Measurements from ENCODE around the gene VPS37B. TPM values are rescaled to one million over a fixed set of nuclear protein-coding genes. Genes with fewer than 3 reads are reported as not detected.

The VPS37B gene
- total and polyA plus RNA-seq, 12 donors: 11.0 to 52.4 (median 28.0) TPM

DNA sequence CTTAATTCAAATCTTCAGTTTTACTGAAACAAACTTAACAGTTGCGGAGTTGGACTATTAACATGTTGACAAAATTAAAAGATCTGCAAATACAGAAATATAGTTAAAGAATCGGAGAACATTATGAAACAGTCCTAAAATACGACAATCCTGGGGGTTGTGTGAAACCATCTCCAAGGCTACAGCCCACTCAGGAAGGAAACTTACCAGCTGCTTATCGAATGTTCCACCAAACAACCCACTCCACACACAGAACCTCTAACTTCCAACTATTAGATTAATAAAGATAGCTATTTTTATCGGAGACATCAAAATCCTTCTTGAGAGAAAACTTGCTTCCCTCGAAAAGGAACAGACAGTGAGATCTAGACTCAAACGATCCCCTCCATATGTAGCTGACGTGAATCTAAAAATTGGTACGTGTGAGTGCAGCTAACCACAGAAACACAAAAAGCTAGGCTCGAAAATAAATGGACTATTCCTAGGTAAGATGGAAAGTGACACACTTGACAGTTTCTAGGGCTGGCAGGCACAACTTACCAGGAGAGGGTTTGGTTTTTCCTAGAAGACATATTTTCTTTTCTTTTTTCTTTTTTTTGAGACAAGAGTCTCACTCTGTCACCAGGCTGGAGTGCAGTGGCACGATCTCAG lies 12.9 kb downstream of the VPS37B start:
- intact Hi-C loops (cut with DNase I): no loop called here
- H3K4me3 ChIP-seq: no peak overlapping the region
- H3K27ac ChIP-seq: peak overlapping the region in 1 of 5 donors; percentile 23
- no peaks in the 10 kb centered on the region for H3K36me3 ChIP-seq (replicated peaks in 1 of 2)
- H3K4me1 ChIP-seq (replicated peaks in 1 of 2): peaks cover 48 to 81% of the 10 kb centered on the region in 2 donors
- WGBS, 4 donors: 69 to 75% (median 73%) methylated on average over 11 of the region's 11 CpGs
- no peaks in the 10 kb centered on the region for H3K9me3 ChIP-seq (replicated peaks in 1 of 3)
- TF ChIP-seq POLR2A (IDR thresholded peaks at IDR 0.05): no peak
- no peak for TF ChIP-seq CTCF (IDR thresholded peaks at IDR 0.05)
- no peak for DNase-seq
- H3K27me3 ChIP-seq: no peaks in the 10 kb centered on the region

GRCh38 chr12:122880668-122881067 lies 15.3 kb downstream of the VPS37B start:
- Histone ChIP-seq H3K27ac (peak overlapping the region in 1 of 5 donors; percentile 9), H3K36me3 (replicated peaks in 1 of 2) (no peaks in the 10 kb centered on the region), H3K9me3 (replicated peaks in 1 of 3) (no peaks in the 10 kb centered on the region), H3K4me1 (replicated peaks in 1 of 2) (peaks cover 48 to 84% of the 10 kb centered on the region in 2 donors), H3K4me3 (no peak overlapping the region), H3K27me3 (no peaks in the 10 kb centered on the region)
- peak in 1 of 7 donors; percentile 51 for DNase-seq
- intact Hi-C loops (cut with DNase I): no loop called here
- TF ChIP-seq POLR2A (IDR thresholded peaks at IDR 0.05) (no peak), CTCF (IDR thresholded peaks at IDR 0.05) (peak in 3 of 6 experiments; percentile 8 to 13 (median 12))
- WGBS, 4 donors: 67 to 72% (median 69%) methylated on average over 8 of the region's 8 CpGs

DNA sequence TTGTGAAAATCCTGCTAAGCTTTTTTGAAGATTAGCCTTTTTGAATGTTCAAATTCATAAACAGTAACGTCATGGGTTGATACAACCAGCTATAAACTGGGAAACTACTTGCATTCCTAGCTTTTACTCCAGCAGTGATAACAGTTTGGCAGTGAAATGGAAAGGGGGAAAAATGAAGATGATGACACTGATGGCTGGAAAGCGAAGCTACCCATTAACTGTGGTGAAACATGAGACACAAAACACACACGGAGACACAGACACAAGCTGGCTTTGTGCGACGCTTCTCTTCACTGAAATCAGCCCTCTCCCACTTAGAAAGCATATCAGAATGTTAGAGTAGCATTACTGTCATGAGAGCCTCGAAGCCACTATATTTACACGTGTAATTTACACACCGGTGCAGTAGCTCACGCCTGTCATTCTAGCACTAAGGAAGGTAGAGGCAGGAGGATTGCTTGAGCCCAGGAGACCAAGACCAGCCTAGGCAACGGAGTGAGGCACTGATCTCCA lies 15.7 kb downstream of the VPS37B start:
- no peaks in the 10 kb centered on the region for H3K36me3 ChIP-seq (replicated peaks in 1 of 2)
- WGBS, 4 donors: 70 to 81% (median 76%) methylated on average over 10 of the region's 10 CpGs
- intact Hi-C loops (cut with DNase I): no loop called here
- peak in 1 of 7 donors; percentile 46 for DNase-seq
- peaks cover 48 to 88% of the 10 kb centered on the region in 2 donors for H3K4me1 ChIP-seq (replicated peaks in 1 of 2)
- no peak for TF ChIP-seq CTCF (IDR thresholded peaks at IDR 0.05)
- TF ChIP-seq POLR2A (IDR thresholded peaks at IDR 0.05): no peak
- H3K27me3 ChIP-seq: no peaks in the 10 kb centered on the region
- no peaks in the 10 kb centered on the region for H3K9me3 ChIP-seq (replicated peaks in 1 of 3)
- H3K27ac ChIP-seq: peak overlapping the region in 1 of 5 donors; percentile 50
- H3K4me3 ChIP-seq: no peak overlapping the region

- Histone ChIP-seq H3K4me1 (replicated peaks in 1 of 2) (peaks cover 39 to 81% of the 10 kb centered on the region in 2 donors), H3K4me3 (no peak overlapping the region), H3K9me3 (replicated peaks in 1 of 3) (no peaks in the 10 kb centered on the region), H3K36me3 (replicated peaks in 1 of 2) (no peaks in the 10 kb centered on the region), H3K27ac (peak overlapping the region in 2 of 5 donors; percentile 20 to 57), H3K27me3 (no peaks in the 10 kb centered on the region)
- peak in 2 of 7 donors; percentile 6 to 52 for DNase-seq
- 83 to 89% (median 84%) methylated on average over 16 to 17 of the region's 17 CpGs for WGBS, 4 donors
- intact Hi-C loops (cut with DNase I): no loop called here
- TF ChIP-seq POLR2A (IDR thresholded peaks at IDR 0.05): no peak
- no peak for TF ChIP-seq CTCF (IDR thresholded peaks at IDR 0.05)
Measured at GRCh38 chr12:122878780-122879612, 16.9 kb downstream of the VPS37B start.
